Anterior cingulate cortex (tissue), 58 donors: ENCODE measurements around the gene FAAP20.
A peak's percentile ranks its signal among the peaks of the same experiment; 100 is the strongest.

Experiments used
- DNase-seq, 58 donors: peaks; one replicate each; lab custom pipeline; 2025; lab: John Stamatoyannopoulos, UW

The FAAP20 gene

DNA sequence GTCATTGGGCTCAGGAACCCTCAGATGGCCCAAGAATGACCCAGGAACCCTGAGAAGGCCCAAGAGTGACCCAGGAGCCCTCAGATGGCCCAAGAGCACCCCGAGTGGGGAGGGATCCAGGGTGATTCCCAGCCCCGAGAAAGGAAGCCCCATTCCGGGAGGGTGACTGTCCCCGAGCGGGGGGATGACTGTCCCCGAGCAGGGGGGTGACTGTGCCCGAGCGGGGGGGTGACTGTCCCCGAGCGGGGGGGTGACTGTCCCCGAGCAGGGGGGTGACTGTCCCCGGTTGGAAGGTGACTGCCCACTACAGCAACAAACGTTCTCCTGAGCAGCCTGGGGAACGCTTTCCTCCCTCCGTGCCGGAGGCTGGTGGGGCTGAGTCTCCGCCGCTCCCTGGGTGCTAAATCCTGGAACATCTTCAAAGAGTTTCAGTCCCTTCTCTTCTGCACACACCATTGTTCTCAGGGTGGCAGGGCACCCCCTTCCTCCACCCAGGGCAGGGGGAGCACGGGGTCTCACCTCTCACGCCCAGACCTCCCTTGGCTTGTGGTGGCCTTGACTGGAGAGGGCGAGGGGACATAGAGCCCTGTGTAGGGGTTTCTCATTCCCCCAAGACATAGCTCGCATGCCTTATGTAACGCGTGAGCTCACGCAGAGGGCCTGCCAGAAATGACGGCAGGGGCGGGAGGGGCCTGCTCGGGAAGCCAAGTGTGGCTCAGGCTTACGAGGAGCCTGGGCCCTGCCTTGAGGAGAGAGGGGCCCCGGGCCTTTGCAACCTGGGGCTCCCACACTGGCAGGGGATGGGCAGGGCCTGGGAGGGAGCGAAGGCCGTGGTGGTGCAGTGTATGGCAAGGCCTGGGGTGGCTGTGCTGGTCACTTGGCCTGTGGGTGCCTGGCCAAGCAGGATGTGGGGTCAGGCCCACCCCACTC lies 19.3 kb upstream of the FAAP20 start:
- peak in 49 of 58 donors; percentile 19 to 85 (median 55) for DNase-seq

DNA sequence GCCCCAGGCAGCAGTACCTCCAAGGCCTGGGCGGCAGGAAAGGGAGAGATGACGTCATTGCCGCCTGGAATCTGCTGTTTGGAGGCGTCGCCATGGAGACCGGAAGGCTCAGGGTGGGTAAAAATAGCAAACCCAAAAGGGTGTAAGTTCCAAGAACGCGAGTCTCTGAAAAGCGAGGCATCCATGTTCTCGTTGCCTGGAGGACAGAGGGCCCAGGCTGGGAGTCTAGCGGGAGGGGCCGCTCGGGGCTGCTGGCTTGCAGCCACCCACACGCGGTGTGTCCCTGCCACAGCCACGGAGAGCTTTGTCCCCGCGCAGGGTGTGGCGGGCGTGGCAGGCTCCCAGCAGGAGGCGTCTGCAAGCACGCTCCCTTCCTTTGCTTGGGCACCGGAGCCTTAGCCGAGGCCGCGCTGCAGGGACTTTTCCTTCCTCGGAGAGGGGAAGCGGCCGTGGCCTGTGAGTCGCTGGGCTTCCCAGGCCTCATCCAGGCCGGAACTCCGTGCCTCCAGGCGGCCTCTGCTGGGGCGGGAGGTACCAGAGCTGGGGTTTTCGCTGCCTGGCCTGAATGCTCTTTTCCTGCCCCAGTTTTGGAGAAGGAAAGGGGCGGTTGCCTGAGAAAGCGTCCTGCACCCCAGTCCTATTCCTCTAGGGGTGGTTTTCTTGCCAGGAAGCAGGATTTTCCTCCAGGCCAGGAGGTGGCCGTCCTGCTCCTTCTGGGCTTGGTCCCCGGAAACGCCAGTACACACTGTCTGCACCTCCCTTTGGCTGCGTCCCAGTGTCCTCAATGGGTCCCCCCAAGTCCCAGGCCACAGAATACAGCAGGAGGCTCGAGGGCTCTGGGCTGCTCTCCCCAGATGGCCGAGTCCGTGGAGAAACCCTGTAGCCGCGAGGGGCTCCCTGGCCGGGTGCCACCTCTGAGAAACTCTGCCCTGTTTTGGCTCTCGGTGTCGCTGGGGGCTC lies 18.2 kb upstream of the FAAP20 start:
- peak in 57 of 58 donors; percentile 33 to 93 (median 80) for DNase-seq

DNA sequence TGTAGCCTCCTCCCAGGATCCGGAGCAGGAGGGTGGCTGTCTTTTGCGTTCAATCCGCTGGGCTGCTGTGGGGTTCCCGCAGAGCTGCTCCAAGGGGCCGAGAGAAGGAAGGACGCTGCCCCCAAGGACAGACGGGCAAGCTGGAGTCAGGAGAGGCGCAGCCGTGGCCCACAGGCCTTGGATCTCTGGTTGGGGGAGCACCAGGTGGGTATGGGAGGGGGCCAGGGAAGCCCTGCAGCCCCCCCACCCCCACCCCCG lies 17.6 kb upstream of the FAAP20 start:
- DNase-seq, result no peak

DNA sequence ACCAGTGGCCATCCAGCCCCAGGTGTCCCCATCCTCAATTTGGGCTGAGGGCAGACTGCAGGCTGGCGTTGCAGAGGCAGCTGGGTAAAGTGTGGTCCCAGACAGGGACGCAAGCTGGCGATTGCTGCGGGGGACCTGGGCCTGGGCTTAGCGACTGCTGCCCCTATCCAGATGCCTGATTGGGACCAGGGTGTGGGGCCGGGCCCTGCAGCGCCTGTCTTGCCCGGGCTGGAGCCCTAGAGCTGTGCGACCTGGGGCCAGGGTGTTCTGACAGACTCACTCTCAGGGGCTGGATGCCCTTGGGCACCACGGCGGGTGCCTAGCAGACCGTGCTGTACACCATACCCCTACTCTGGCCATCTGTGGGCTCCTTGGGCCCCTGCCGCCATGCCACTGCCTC lies 16.2 kb upstream of the FAAP20 start:
- DNase-seq, result no peak

DNA sequence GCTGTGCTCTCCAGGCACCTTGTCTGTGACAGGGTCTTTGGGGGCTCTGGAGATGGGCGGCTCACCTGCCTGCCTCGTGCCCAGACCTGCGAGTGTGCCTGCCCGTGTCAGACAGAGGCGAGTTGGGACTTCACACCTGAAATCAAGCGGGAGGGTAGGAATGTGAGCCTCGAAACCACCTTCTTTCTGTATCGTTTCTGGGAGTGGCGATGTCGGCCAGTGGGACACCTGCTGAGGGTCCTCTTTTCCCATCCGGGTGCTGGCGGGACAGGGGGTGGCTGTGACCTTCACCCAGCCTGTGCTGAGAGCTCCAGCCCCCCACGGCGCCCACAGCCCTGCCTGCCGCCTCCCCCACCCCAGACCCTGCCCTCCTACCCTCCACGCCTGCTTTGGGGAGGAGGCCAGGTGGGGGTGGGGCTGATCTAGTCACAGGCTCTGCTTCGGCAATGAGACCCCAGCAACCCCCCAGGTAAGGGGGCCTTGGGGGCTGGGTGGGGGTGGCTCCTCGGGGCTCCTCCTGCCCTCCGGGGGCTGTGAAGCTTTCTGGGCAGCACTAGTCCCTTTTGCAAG lies 15.6 kb upstream of the FAAP20 start:
- no peak for DNase-seq

DNA sequence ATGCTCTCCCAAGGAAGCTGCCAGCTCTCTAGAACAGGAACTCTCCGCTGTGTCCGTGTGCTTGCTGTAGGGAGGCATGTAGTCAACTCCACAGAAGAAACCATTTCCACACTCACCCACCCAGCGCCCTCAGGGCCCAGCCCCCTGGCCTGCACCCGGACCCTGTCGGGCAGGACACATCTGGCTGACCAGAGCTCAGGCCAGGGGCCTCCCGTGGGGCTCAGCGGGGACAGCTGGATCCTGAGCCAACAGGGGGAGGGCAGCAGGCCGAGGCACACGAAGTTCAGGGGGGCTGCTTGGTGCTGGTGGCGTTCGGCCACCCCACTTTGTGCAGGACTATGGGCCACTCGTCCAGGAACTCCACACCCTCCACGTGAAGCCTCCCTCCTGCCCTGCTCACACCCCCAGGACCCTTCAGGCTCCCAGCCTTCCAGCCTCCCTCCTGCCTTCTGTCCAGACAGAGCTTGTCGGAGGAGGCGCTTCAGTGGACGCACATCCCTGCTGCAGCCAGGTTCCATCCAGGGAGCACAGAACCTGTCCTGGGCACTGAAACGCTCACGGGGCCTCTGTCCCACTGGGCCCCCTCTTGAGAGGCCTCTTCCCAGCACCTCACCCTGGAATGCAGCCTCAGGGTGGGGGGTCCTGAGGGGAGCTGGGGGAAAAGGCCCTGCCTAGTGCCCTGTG lies 15.0 kb upstream of the FAAP20 start:
- DNase-seq, result no peak

DNA sequence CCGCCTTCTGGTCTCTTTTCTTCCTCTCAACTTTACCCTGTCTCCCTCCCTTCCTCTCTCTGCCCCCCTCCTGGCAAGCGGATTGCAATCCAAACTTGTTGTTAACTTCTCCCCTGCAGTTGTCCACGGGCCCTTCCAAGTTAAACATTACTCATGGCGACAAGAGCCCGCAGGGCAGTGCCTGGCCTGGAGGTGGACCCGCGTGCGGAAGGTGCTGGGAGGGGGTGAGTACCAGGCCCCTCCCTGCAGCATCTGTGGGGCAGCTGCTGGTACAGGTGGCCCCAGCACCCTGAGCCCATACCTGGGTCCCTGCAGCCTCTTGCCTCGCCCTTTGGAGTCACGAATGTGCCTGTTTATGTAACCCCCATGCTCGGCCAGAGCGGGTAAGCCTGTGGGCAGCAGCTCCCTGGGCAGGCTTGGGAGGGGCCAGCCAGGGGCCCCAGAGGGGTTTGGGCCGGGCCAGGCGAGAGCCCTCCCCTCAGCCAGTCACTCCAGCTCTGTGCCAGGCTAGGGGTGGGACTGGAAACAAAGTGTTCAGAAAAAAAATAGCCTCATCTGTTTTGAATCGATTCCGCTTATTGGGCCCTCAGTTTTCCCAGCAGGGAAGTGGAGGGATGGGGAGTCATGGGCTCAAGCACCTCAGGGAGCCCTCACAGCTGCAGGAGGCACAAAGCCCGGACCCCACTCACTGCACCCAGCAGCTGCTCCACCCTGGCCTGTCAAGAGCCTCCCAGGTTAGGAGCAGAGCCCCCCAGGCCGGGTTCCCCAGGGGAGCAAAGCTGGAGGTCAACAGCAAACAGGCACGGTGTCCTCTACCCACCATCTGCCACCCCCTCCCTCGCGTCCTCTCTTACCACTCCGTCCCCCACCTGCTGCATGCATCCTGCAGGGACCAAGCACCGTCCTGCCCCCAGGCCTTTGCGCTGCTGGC lies 14.0 kb upstream of the FAAP20 start:
- DNase-seq, result no peak

DNA sequence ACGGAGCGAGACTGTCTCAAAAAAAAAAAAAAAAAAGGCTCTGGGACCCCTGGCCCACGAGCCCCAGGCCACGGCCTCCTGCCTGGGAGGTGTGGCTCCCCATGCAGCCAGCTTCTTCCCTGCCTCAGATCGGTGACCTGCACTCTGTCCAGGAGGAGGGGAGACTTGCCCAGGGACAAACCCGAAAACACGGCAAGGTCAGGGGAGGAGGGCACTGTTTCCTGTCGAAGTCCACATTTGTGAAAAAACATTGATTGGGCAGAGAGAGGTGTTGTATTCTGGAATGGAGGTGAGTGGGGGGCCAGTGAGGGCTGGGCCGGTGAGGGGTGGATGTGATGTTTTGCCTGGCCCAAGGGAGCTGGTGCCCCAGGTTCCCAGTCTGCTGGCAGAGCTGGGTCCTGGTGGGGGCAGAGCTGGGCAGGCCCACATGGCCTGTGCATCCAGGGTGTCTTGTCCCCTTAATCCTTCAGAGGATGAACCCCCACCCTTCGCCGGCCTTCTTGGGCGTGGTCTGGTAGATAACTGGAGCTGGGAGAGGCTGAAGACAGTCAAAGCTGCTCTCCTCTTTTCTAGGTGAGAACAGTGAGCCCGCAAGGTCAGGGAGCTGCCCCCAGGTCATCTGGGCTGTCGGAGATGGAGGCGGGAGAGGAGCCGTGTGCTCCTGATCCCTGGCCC lies 12.4 kb upstream of the FAAP20 start:
- DNase-seq, result no peak

DNA sequence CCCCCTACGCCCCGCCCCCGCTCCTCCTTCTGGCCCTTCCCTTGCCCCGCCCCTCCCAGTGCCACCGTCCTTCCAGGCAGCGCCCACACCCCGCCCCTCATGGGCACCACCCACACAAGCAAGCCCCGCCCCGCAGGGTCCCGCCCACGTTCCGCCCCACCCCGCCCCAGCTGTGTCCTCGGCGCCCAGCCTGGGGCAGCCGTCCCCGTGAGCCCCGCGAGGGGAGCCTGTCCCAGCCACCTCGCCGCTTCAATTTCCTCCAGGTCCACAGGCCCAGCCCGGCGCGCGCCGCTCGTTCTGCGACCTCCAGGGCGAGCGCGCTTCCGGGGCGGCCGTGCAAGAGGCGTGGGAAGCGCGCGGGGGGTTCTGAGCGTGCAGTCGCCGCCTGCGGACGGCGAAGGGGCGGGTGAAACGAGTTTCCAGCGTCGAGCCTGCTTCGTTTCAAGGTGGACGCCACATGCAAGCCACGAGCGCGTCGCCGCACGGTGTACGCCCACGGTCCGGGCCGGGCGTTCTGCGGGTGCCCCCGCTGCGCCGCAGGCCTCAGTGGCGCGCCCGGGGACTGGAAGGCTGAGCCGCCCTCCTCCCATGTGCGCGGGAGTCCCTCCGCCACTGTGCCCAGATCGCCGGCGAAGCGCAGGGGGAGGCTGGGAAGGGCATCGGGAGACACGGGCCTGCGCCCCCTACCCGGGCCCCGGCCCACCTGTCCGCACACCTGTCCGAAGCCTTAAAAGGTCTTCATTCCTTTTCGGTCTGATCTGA lies 10.8 kb upstream of the FAAP20 start:
- peak in 54 of 58 donors; percentile 26 to 98 (median 90) for DNase-seq

DNA sequence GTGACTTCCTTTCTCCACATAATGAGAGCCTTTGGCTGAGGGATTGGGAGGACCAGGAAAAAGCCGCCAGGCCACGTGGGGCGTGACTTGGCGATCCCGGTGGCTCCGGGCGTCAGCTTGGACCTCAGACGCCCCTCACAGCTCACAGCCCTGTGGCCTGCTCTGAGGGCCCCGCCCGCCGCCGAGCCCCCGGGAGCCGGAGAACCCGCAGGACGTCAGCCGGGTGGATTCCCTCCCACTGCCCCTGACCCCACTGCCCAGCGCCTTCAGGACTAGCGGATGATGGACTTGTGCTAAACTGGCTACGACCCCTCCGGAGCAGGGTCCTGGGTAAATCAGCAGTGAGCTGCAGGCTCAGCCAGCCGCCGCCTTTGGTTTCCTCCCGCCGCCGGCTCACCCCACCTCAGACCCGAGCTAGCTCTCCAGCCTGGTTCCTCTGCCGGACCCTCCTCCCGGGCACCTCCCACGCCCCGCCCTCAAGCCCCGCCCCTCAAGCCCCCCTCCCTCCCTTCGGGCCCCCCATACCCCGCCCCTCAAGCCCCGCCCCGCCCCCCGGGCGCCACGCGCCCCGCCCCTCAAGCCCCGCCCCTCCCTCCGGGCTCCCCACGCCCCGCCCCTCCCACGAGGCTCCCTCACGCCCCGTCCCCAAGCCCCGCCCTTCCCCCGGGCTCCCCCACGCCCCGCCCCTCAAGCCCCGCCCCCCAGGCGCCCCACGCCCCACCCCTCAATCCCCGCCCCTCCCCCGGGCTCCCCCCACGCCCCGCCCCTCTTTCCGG lies 10.0 kb upstream of the FAAP20 start:
- DNase-seq, result peak in 33 of 58 donors; percentile 50 to 98 (median 83)

DNA sequence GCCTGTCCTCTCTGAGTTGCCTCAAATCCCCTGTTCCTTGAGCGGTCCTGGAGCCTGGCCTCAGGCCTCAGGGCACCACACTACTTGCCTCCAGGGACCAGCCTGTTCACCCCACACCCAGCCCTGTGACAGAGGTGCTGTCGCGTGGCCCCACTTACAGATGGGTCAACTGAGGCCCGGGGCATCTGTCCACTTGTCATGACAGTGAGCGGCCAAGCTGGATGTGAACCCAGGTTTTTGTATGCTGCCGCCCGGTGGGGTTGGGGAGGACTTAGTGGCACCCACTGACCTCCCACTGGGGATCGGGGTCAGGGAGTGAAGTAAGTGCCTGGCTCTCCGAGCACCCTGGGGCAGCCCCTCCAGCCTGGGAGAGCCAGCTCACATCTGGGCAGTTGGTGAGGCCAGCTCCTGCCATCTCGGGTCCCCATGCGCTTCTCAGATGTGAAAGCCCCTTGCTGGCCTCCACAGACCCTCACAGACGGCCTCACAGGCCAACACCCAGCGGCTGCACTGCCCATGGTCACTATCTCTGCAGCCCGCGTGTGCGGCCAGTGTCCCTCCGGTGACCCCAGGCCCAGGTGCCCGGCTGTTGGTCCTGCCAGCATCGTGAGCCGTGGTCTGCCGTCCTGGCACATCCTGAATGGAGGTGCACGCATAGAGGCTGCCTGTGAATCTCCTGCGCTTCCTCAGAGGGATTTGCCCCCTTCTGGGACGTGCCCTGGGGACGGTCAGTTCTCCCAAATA lies 9.3 kb upstream of the FAAP20 start:
- DNase-seq, result no peak

DNA sequence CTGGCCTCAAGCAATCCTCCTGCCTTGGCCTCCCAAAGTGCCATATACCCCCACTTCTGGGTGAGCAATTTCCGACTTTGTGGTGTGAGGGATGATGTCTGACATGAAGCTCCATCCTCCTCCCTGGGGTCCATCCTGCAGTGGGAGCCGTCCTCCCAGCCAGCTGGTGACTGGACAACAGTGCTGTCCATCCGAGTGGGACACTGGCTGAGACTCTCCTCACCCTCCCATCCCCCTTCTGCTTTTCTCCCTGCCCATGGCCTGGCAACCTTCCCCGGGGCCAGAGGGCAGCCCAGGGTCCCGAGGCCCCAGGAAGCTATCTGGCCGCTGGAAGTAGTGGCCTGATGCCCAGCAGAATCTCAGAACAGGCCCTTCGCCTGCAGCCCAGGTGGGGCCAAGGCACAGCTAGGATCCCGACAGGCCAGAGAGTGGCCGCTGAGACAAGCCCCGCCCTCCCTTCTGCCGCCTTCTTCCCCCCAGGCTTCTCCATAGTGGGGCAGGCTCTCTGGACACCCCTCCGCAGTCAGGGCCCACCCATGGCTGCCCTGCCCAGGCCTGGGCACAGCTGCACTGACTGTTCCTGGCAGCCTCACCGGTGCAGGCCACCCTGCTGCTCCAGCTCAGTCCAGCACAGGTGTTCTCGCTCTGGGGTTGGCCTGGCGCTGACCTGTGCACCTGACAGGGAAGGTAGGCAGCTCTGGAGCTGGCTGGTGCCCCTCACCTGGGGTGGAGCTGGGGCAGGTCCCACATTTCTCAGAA lies 8.4 kb upstream of the FAAP20 start:
- no peak for DNase-seq

DNA sequence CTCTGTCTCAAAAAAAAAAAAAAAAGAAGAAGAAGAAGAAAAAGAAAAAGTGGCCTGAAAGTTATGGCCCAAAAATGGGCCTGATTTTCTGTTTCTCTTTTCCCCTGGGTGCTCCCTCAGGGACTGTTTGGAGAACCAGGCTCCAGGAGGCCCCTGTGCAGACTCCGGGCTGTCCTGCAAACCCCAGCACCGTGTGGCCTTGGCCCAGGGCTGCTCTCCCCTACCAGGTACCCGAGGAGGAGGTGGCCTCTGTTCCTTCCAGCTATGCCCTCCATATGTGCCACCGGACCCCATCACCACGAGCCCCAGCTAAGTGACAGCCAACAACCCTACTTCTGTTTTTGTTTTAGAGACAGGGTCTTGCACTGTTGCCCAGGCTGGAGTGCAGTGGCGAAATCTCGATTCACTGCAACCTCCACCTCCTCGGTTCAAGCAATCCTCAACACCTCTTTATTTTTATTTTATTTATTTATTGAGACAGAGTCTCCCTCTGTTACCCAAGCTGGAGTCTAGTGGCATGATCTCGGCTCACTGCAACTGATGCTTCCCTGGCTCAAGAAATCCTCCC lies 7.5 kb upstream of the FAAP20 start:
- DNase-seq, result no peak

DNA sequence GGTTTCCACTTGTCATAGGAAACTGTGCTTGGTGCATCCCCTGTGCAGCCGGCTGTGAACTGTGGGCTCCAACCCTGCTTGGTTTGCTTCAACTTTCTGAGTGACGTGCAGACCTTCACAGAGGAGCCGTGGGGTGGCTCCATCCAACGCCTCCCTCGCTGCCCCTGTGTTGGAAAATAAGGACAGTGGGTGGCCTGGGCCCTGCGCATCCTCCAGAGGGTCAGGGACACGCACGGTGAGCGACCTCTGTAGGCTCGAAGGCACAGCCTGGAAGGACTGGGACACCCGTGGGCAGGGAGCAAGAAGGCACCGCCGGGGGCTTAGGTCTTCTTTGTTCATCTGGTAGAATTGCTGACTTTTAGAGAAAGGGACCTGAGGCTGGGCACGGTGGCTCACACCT lies 6.5 kb upstream of the FAAP20 start:
- DNase-seq, result no peak

DNA sequence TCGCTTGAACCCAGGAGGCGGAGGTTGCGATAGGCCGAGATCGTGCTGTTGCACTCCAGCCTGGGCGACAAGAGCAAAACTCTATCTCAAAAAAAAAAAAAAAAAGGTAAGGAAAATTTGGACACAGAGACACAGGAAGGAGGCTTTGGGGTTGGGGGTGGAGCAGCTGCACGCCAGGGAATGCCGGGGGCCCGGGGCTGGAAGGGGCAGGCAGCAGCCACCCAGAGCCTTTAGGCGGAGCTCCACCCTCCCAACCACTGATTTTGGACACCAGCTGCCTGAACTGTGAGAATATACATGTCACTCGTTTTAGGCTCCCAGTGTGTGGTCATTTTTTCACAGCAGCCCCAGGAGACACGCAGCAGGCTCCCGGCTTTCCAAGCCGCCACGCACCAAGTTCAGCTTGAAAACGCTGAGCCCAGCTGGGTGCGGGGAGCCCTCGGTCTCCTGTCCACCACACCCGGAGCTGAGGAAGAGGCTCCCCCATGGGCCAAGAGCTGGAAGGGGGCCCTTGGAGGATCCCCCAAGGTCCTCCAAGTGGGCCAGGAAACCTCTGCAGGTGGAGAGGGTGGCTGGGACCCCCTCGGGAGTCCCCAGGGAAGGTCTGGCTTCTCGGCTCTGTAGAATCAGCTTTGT lies 5.9 kb upstream of the FAAP20 start:
- no peak for DNase-seq
